Measurements from ENCODE around the gene LUZP2.

Gene LUZP2

GRCh38 chr11:24759742-24760141 lies 262.9 kb downstream of the LUZP2 start:
- no peak overlapping the region for H3K27ac ChIP-seq
- TF ChIP-seq CTCF (conservative IDR thresholded peaks at IDR 0.05): no peak; the same call in 1 of the 2 replicates
- no peak for TF ChIP-seq ZFX (IDR thresholded peaks at IDR 0.05)

GRCh38 chr11:24760681-24761080 lies 263.8 kb downstream of the LUZP2 start:
- TF ChIP-seq ZFX (IDR thresholded peaks at IDR 0.05) (no peak), CTCF (conservative IDR thresholded peaks at IDR 0.05) (no peak)
- H3K27ac ChIP-seq: no peak overlapping the region

GRCh38 chr11:24762076-24762475 lies 265.2 kb downstream of the LUZP2 start:
- H3K27ac ChIP-seq: no peak overlapping the region
- no peak for TF ChIP-seq CTCF (conservative IDR thresholded peaks at IDR 0.05)
- TF ChIP-seq ZFX (IDR thresholded peaks at IDR 0.05): no peak

GRCh38 chr11:24767411-24767810 lies 270.6 kb downstream of the LUZP2 start:
- H3K27ac ChIP-seq: no peak overlapping the region
- TF ChIP-seq ZFX (IDR thresholded peaks at IDR 0.05) (no peak), CTCF (conservative IDR thresholded peaks at IDR 0.05) (no peak)

GRCh38 chr11:24773322-24773721 lies 276.5 kb downstream of the LUZP2 start:
- H3K27ac ChIP-seq: no peak overlapping the region
- TF ChIP-seq CTCF (conservative IDR thresholded peaks at IDR 0.05) (no peak), ZFX (IDR thresholded peaks at IDR 0.05) (no peak)

- no peak overlapping the region for H3K27ac ChIP-seq
- TF ChIP-seq CTCF (conservative IDR thresholded peaks at IDR 0.05): peak; percentile 22; the same call in 1 of the 2 replicates
- TF ChIP-seq ZFX (IDR thresholded peaks at IDR 0.05): no peak
Measured at GRCh38 chr11:24779791-24780190, 282.9 kb downstream of the LUZP2 start.

- TF ChIP-seq ZFX (IDR thresholded peaks at IDR 0.05): no peak
- TF ChIP-seq CTCF (conservative IDR thresholded peaks at IDR 0.05): peak; percentile 10; the same call in 1 of the 2 replicates
- H3K27ac ChIP-seq: no peak overlapping the region
Measured at GRCh38 chr11:24781288-24781687, 284.4 kb downstream of the LUZP2 start.
